GM23338 (cell line): ENCODE results near the gene FAM181B. TPM values are rescaled to one million over a fixed set of nuclear protein-coding genes. Genes with fewer than 3 reads are reported as not detected.

ENCODE experiments used
- ATAC-seq: fragments of 200-7000 bp; cut with Tn5 transposase; 3 replicates; pipeline ENCODE4 v1.9.1; 2020
- DNase-seq: peaks from one replicate; pipeline ENCODE4 v3.0.0-alpha.2; 2015; ENCODE audit warnings: low spot score
- H2AFZ ChIP-seq: fragments of 200-600 bp; sonication (generic); 2 replicates; pipeline ENCODE4 v1.8.0; 2016; ENCODE audit warnings: antibody characterized with exemption, mild to moderate bottlenecking, moderate library complexity
- H3F3A ChIP-seq: fragments of 200-600 bp; sonication (generic); replicated peaks from 2 replicates; pipeline ENCODE4 v1.8.0; 2017; ENCODE audit warnings: antibody characterized with exemption, mixed run types, low read depth
- H3K27ac ChIP-seq: fragments of 200-600 bp; sonication (generic); 2 replicates; pipeline ENCODE4 v1.6.1; 2016; ENCODE audit warnings: low read depth
- H3K27me3 ChIP-seq: fragments of 200-600 bp; sonication (generic); 2 replicates; pipeline ENCODE4 v1.8.0; 2016; ENCODE audit warnings: mild to moderate bottlenecking, mixed run types, moderate library complexity; ENCODE audit not compliant: insufficient read depth
- H3K36me3 ChIP-seq: fragments of 200-600 bp; sonication (generic); 2 replicates; pipeline ENCODE4 v1.8.0; 2016; ENCODE audit warnings: mild to moderate bottlenecking; ENCODE audit not compliant: insufficient read depth
- H3K4me1 ChIP-seq: fragments of 200-600 bp; sonication (generic); 2 replicates; pipeline ENCODE4 v1.8.0; 2016; ENCODE audit warnings: mild to moderate bottlenecking, moderate library complexity; ENCODE audit not compliant: insufficient read depth
- H3K4me2 ChIP-seq: fragments of 200-600 bp; sonication (generic); 2 replicates; pipeline ENCODE4 v1.7.1; 2017; ENCODE audit warnings: mixed run types
- H3K4me3 ChIP-seq: fragments of 200-600 bp; sonication (generic); 2 replicates; pipeline ENCODE4 v1.6.1; 2016; ENCODE audit warnings: mixed run types
- H3K79me2 ChIP-seq: fragments of 200-600 bp; sonication (generic); replicated peaks from 2 replicates; pipeline ENCODE4 v1.8.0; 2017; ENCODE audit warnings: mild to moderate bottlenecking; ENCODE audit not compliant: insufficient read depth
- H3K9me2 ChIP-seq: fragments of 200-600 bp; sonication (generic); 2 replicates; pipeline ENCODE4 v1.8.0; 2017; ENCODE audit not compliant: insufficient read depth
- H4K20me1 ChIP-seq: fragments of 200-600 bp; sonication (generic); replicated peaks from 2 replicates; pipeline ENCODE4 v1.8.0; 2017; ENCODE audit warnings: mild to moderate bottlenecking; ENCODE audit not compliant: insufficient read depth
- H3K27ac Mint-ChIP-seq: 2 replicates; pipeline ENCODE4 v1.8.0; 2020; ENCODE audit warnings: inconsistent platforms, mild to moderate bottlenecking, moderate library complexity, mixed read lengths
- H3K27me3 Mint-ChIP-seq: 3 replicates; pipeline ENCODE4 v1.8.0; 2022; ENCODE audit warnings: low read depth, mild to moderate bottlenecking, moderate library complexity, mixed read lengths, inconsistent platforms; ENCODE audit not compliant: insufficient read depth, poor library complexity
- H3K36me3 Mint-ChIP-seq: 3 replicates; pipeline ENCODE4 v1.8.0; 2021; ENCODE audit warnings: low read depth, mild to moderate bottlenecking, inconsistent platforms, moderate library complexity, mixed read lengths
- H3K4me1 Mint-ChIP-seq: 3 replicates; pipeline ENCODE4 v1.8.0; 2020; ENCODE audit warnings: mild to moderate bottlenecking, inconsistent platforms, mixed read lengths
- H3K4me3 Mint-ChIP-seq: 3 replicates; pipeline ENCODE4 v1.8.0; 2021; ENCODE audit warnings: moderate library complexity, mild to moderate bottlenecking, inconsistent platforms, mixed read lengths
- H3K9me3 Mint-ChIP-seq: 3 replicates; pipeline ENCODE4 v1.8.0; 2020; ENCODE audit warnings: moderate library complexity, mild to moderate bottlenecking, inconsistent platforms, mixed read lengths
- JUNB ChIP-seq: IDR thresholded peaks from one replicate; pipeline ENCODE4 v1.6.1; 2016; ENCODE audit warnings: antibody characterized with exemption; ENCODE audit not compliant: unreplicated experiment
- POLR2AphosphoS5 ChIP-seq: IDR thresholded peaks from 2 replicates; pipeline ENCODE4 v1.6.1; 2016; ENCODE audit warnings: antibody characterized with exemption, low read depth
- ZNF462 ChIP-seq: fragments of 250-450 bp; sonication (Bioruptor Pico); IDR thresholded peaks from 2 replicates; pipeline ENCODE4 v1.5.0; 2020; ENCODE audit warnings: mild to moderate bottlenecking, moderate library complexity
- long read RNA-seq: library from polyadenylated mRNA; unstranded; transcript quantifications from one replicate; pipeline ENCODE4 v2.0.0, GENCODE V29; 2020; ENCODE audit not compliant: unreplicated experiment
- polyA plus RNA-seq: library from polyadenylated mRNA; unstranded; fragments of >200 nt; fragmentation: Nextera tagmentation; extraction: Ambion mirVana; gene quantifications from 2 replicates; pipeline ENCODE4 v1.2.1, GENCODE V29; 2016
- total RNA-seq: library from RNA; depleted of rRNA; stranded (reverse); fragments of >200 nt; shearing (Covaris generic); gene quantifications from 2 replicates; pipeline ENCODE4 v1.2.3, GENCODE V29; 2014; rRNA removed

FAM181B gene, protein sequence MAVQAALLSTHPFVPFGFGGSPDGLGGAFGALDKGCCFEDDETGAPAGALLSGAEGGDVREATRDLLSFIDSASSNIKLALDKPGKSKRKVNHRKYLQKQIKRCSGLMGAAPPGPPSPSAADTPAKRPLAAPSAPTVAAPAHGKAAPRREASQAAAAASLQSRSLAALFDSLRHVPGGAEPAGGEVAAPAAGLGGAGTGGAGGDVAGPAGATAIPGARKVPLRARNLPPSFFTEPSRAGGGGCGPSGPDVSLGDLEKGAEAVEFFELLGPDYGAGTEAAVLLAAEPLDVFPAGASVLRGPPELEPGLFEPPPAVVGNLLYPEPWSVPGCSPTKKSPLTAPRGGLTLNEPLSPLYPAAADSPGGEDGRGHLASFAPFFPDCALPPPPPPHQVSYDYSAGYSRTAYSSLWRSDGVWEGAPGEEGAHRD
- total RNA-seq (0.87 and 1.5 TPM in 2 replicates), polyA plus RNA-seq (0.23 and 0.36 TPM in 2 replicates)
- long read RNA-seq, result 0 reads

- peak; percentile 93 for DNase-seq
- Mint-ChIP-seq H3K9me3 (no peaks in the 10 kb centered on the region), H3K27me3 (peaks cover 43% of the 10 kb centered on the region), H3K4me3 (peak within 1 kb of the TSS; percentile 74), H3K27ac (no peak within 1 kb of the TSS), H3K4me1 (peaks cover 33% of the 10 kb centered on the region), H3K36me3 (no peaks in the 10 kb centered on the region; the same call in 2 of the 3 replicates)
- Histone ChIP-seq H3K4me1 (peaks cover 37% of the 10 kb centered on the region), H3K79me2 (no peaks in the 10 kb centered on the region), H3K27ac (no peak within 1 kb of the TSS), H3K4me2 (peak within 1 kb of the TSS; percentile 88), H3K9me2 (no peaks in the 10 kb centered on the region), H4K20me1 (no peaks in the 10 kb centered on the region), H3K4me3 (peak within 1 kb of the TSS; percentile 70), H2AFZ (peak within 1 kb of the TSS; percentile 98), H3K36me3 (no peaks in the 10 kb centered on the region), H3F3A (peaks cover 7% of the 10 kb centered on the region; the same call in 1 of the 2 replicates), H3K27me3 (peaks cover 60% of the 10 kb centered on the region)
- ATAC-seq, result peak; percentile 79
- 0 out of 2 replicates have a peak, but pooled peaks have one; percentile 59 for TF ChIP-seq ZNF462
- peak; percentile 27; the same call in 1 of the 2 replicates for TF ChIP-seq POLR2AphosphoS5
- TF ChIP-seq JUNB, result no peak
Measured at GRCh38 chr11:82733444-82734119, at the start of gene FAM181B. Gene FAM181B, minus strand, starts transcription at chr11:82733864. Its CDS starts 135 bp downstream, at chr11:82733729.
